Endothelial cell of umbilical vein (primary cell): ENCODE measurements around the gene ALOX5AP. TPM values are rescaled to one million over a fixed set of nuclear protein-coding genes. Genes with fewer than 3 reads are reported as not detected.

Experiments used
- BruUV-seq: library from RNA; stranded (reverse); fragments of 400-500 nt; replicated peaks from 2 replicates; lab custom pipeline; 2021; lab: Mats Ljungman, UMichigan
- CTCF ChIA-PET: fragments of 300-600, 350-600 bp; sonication (Branson Sonifier 250); formaldehyde crosslinking; loops from one replicate; lab custom pipeline; 2021; ENCODE audit warnings: antibody characterized with exemption, inconsistent platforms; lab: Charles Lee
- POLR2A ChIA-PET: fragments of 300-600, 350-600 bp; sonication (Branson Sonifier 250); formaldehyde crosslinking; loops from one replicate; lab custom pipeline; 2021; ENCODE audit warnings: antibody characterized with exemption, inconsistent platforms; lab: Charles Lee
- DNase-seq: peaks from one replicate; pipeline ENCODE4 v3.0.0-alpha.2; 2011; ENCODE audit warnings: low read depth, low spot score
- FAIRE-seq: peaks from 2 replicates; lab custom pipeline; 2011; peaks lifted over from hg19 to GRCh38; lab: Jason Lieb, UNC
- H2AFZ ChIP-seq: 2 replicates; pipeline ENCODE4 v1.6.0; 2012; ENCODE audit warnings: low read depth, low read length, control low read depth, inconsistent platforms
- H3K27ac ChIP-seq: 2 replicates; pipeline ENCODE4 v1.5.1; 2011; ENCODE audit warnings: low read depth, mild to moderate bottlenecking, control low read depth, low read length, moderate library complexity; ENCODE audit not compliant: insufficient read depth
- H3K27me3 ChIP-seq, 2 experiments: 2 replicates each; pipeline versions ENCODE4 v1.6.0 to v1.6.1; 2011; ENCODE audit warnings: low read length in 2 of 2, mixed read lengths in 1 of 2; ENCODE audit not compliant: control insufficient read depth in 2 of 2, insufficient read depth in 2 of 2
- H3K36me3 ChIP-seq, 2 experiments: 2 replicates in 1 of 2; 3 replicates in 1 of 2; pipeline ENCODE4 v1.5.1; 2011; ENCODE audit warnings: low read length in 2 of 2, mild to moderate bottlenecking in 1 of 2, moderate library complexity in 1 of 2; ENCODE audit not compliant: control insufficient read depth in 2 of 2, insufficient read depth in 2 of 2; ENCODE audit errors: extremely low read depth in 1 of 2
- H3K4me1 ChIP-seq: 3 replicates; pipeline ENCODE4 v1.5.1; 2011; ENCODE audit warnings: mild to moderate bottlenecking, low read length; ENCODE audit not compliant: control insufficient read depth, insufficient read depth; ENCODE audit errors: extremely low read depth
- H3K4me2 ChIP-seq: 2 replicates; pipeline ENCODE4 v1.6.1; 2011; ENCODE audit warnings: low read length, control low read depth, mixed read lengths; ENCODE audit not compliant: insufficient read depth
- H3K4me3 ChIP-seq, 3 experiments: fragments of 200-600 bp in 1 of 3; sonication (generic), shearing (Covaris generic) in 1 of 3; replicated peaks in 1 of 3; 2 replicates each; pipeline ENCODE4 v1.5.1; 2011 to 2016; ENCODE audit warnings: control low read depth in 3 of 3, low read length in 3 of 3, mild to moderate bottlenecking in 2 of 3, inconsistent platforms in 1 of 3, low read depth in 1 of 3, moderate library complexity in 1 of 3; ENCODE audit not compliant: insufficient read depth in 1 of 3
- H3K79me2 ChIP-seq: 2 replicates; pipeline ENCODE4 v1.6.0; 2012; ENCODE audit warnings: low read length, inconsistent platforms; ENCODE audit not compliant: control insufficient read depth, insufficient read depth
- H3K9ac ChIP-seq: replicated peaks from 2 replicates; pipeline ENCODE3; 2011; ENCODE audit warnings: low read length, control low read depth; ENCODE audit not compliant: insufficient read depth; ENCODE audit errors: extremely low read depth
- H3K9me1 ChIP-seq: replicated peaks from 3 replicates; pipeline ENCODE4 v1.6.0; 2011; ENCODE audit warnings: mild to moderate bottlenecking, low read length; ENCODE audit not compliant: control insufficient read depth, insufficient read depth; ENCODE audit errors: extremely low read depth
- H3K9me3 ChIP-seq: replicated peaks from 2 replicates; pipeline ENCODE4 v1.5.1; 2012; ENCODE audit warnings: low read length, inconsistent platforms; ENCODE audit not compliant: control insufficient read depth, insufficient read depth
- H4K20me1 ChIP-seq: replicated peaks from 2 replicates; pipeline ENCODE3; 2011; ENCODE audit warnings: mild to moderate bottlenecking, low read length; ENCODE audit not compliant: control insufficient read depth, insufficient read depth; ENCODE audit errors: extremely low read depth
- CTCF ChIP-seq, 2 donors: IDR thresholded peaks; 1 replicate in 1 of 2; 2 replicates in 1 of 2; pipeline ENCODE4 v1.5.1; 2011; ENCODE audit warnings: low read length in 2 of 2, mild to moderate bottlenecking in 2 of 2, moderate library complexity in 2 of 2, control low read depth in 1 of 2, inconsistent platforms in 1 of 2, low read depth in 1 of 2; ENCODE audit not compliant: insufficient read depth in 1 of 2; ENCODE audit errors: extremely low read depth in 1 of 2
- EZH2 ChIP-seq: IDR thresholded peaks from 2 replicates; pipeline ENCODE4 v1.6.1; 2012; ENCODE audit warnings: borderline replicate concordance, low read depth, mild to moderate bottlenecking, moderate library complexity, low read length, inconsistent platforms; ENCODE audit not compliant: severe bottlenecking
- FOS ChIP-seq: IDR thresholded peaks from 2 replicates; pipeline ENCODE4 v1.6.1; 2011; ENCODE audit warnings: mild to moderate bottlenecking, low read length, moderate library complexity, borderline replicate concordance; ENCODE audit not compliant: insufficient read depth
- GATA2 ChIP-seq: IDR thresholded peaks from 2 replicates; pipeline ENCODE4 v1.7.0; 2011; ENCODE audit warnings: low read depth, mild to moderate bottlenecking, moderate library complexity, mixed read lengths, low read length; ENCODE audit not compliant: insufficient read length, insufficient read depth
- JUN ChIP-seq: IDR thresholded peaks from 2 replicates; pipeline ENCODE4 v1.6.1; 2011; ENCODE audit warnings: borderline replicate concordance, low read depth; ENCODE audit not compliant: insufficient read length, insufficient read depth
- MAX ChIP-seq: IDR thresholded peaks from 2 replicates; pipeline ENCODE4 v1.6.1; 2011; ENCODE audit not compliant: insufficient read depth, insufficient read length
- MYC ChIP-seq: IDR thresholded peaks from one replicate; pipeline ENCODE4 v1.6.1; 2011; ENCODE audit warnings: mild to moderate bottlenecking, low read depth, low read length
- POLR2A ChIP-seq: IDR thresholded peaks from 2 replicates; pipeline ENCODE4 v1.6.1; 2012; ENCODE audit warnings: low read depth, mild to moderate bottlenecking, control low read depth, low read length
- POLR2AphosphoS5 ChIP-seq: IDR thresholded peaks from 2 replicates; pipeline ENCODE4 v1.6.1; 2012; ENCODE audit warnings: low read depth, mild to moderate bottlenecking, control low read depth, low read length, moderate library complexity; ENCODE audit not compliant: insufficient read depth
- dilution Hi-C: fragments of 300-500 bp; cut with MboI; formaldehyde crosslinking; loops from one replicate; pipeline ENCODE4 v1.15.0; 2019; ENCODE audit warnings: low sequenced_read_pairs; ENCODE audit not compliant: extremely low pct_ligation_motif_present
- intact Hi-C: fragments of 100-400 bp; cut with micrococcal nuclease; formaldehyde crosslinking; loops from one replicate; pipeline ENCODE4 v1.10.0; 2022
- polyA plus RNA-seq, 4 experiments: library from polyadenylated mRNA; depleted of rRNA in 3 of 4; stranded (reverse) in 3 of 4; unstranded in 1 of 4; fragments of >200 nt; gene quantifications; 2 replicates each; pipeline versions ENCODE4 v1.2.1 to v1.2.3, GENCODE V29; 2011 to 2012; ENCODE audit warnings: missing spikeins in 1 of 4
- total RNA-seq: library from RNA; stranded (reverse); gene quantifications from 2 replicates; pipeline ENCODE4 v1.2.3, GENCODE V29; 2021

Gene ALOX5AP
- total and polyA plus RNA-seq, 2 donors (not counting 3 experiments of a cell fraction or from before 2014, with no cell fraction given), result 1.8 TPM; not detected in 1

GRCh38 chr13:30725326-30726085 is 9.8 kb upstream of the ALOX5AP start:
- H3K4me3 ChIP-seq, result no peak overlapping the region
- TF ChIP-seq MAX, result no peak
- no peak for TF ChIP-seq JUN
- no peak for TF ChIP-seq CTCF (IDR thresholded peaks at IDR 0.05; ENCODE audit: extremely low read depth in 1 of 2, insufficient read depth in 1 of 2, low read depth in 1 of 2, low read length in 2 of 2)
- TF ChIP-seq POLR2AphosphoS5, result no peak
- no peak for TF ChIP-seq GATA2
- no peak for TF ChIP-seq MYC
- TF ChIP-seq EZH2, result no peak
- TF ChIP-seq POLR2A, result no peak
- TF ChIP-seq FOS, result no peak
- no peaks in the 10 kb centered on the region for H4K20me1 ChIP-seq
- intact Hi-C loops, result no loop called here
- no peaks in the 10 kb centered on the region for H3K27me3 ChIP-seq
- FAIRE-seq, result no peak
- no peak overlapping the region for H3K27ac ChIP-seq
- dilution Hi-C loops, result no loop called here
- no peak overlapping the region for H2AFZ ChIP-seq
- no peaks in the 10 kb centered on the region for H3K4me1 ChIP-seq
- no peaks in the 10 kb centered on the region for H3K9me1 ChIP-seq
- no peaks in the 10 kb centered on the region for H3K36me3 ChIP-seq
- H3K4me2 ChIP-seq, result no peak overlapping the region
- ChIA-PET CTCF (interaction anchor here (1.9 kb wide), 1 partner anchor 11 kb away, joined by 5 read pairs; no protein-coding TSS in a partner anchor), POLR2A (no interaction called here)
- no peaks in the 10 kb centered on the region for H3K9me3 ChIP-seq
- no peak for DNase-seq
- H3K79me2 ChIP-seq, result no peaks in the 10 kb centered on the region
- H3K9ac ChIP-seq, result no peak overlapping the region
- no TSS peak for BruUV-seq
